Neural crest cell (in vitro differentiated cells): ENCODE results near the gene BAG1. TPM values are rescaled to one million over a fixed set of nuclear protein-coding genes. Genes with fewer than 3 reads are reported as not detected.
A peak's percentile ranks its signal among the peaks of the same experiment; 100 is the strongest.

Experiments
- DNase-seq: peaks from one replicate; pipeline ENCODE4 v3.0.0; 2021; ENCODE audit warnings: low read depth, mixed read lengths, low spot score
- H3K27ac Mint-ChIP-seq: one replicate; pipeline ENCODE4 v1.8.0; 2021; ENCODE audit warnings: mild to moderate bottlenecking, mixed read lengths; ENCODE audit not compliant: unreplicated experiment
- H3K27me3 Mint-ChIP-seq: 2 replicates; pipeline ENCODE4 v1.8.0; 2021; ENCODE audit warnings: low read depth, mild to moderate bottlenecking, mixed read lengths
- H3K36me3 Mint-ChIP-seq: 2 replicates; pipeline ENCODE4 v1.8.0; 2021; ENCODE audit warnings: low read depth, mild to moderate bottlenecking, mixed read lengths
- H3K4me1 Mint-ChIP-seq: 2 replicates; pipeline ENCODE4 v1.8.0; 2021; ENCODE audit warnings: mixed read lengths
- H3K4me3 Mint-ChIP-seq: one replicate; pipeline ENCODE4 v1.8.0; 2021; ENCODE audit warnings: mild to moderate bottlenecking, mixed read lengths
- H3K9me3 Mint-ChIP-seq: 2 replicates; pipeline ENCODE4 v1.8.0; 2021; ENCODE audit warnings: mixed read lengths
- CTCF ChIP-seq: fragments of 200-600 bp; sonication (generic); conservative IDR thresholded peaks from 2 replicates; pipeline ENCODE4 v1.5.0; 2021; ENCODE audit warnings: antibody characterized with exemption, mild to moderate bottlenecking
- long read RNA-seq: library from polyadenylated mRNA; unstranded; transcript quantifications from one replicate; pipeline ENCODE4 v2.0.0, GENCODE V29; 2020
- total RNA-seq: library from RNA; stranded (reverse); gene quantifications from 2 replicates; pipeline ENCODE4 v1.2.1, GENCODE V29; 2021

The BAG1 gene
- total RNA-seq: 97.5 and 106 TPM in 2 replicates
- long read RNA-seq, transcript BAG1-210 (7 exons, 3,786 nt): major isoform, 6 of 7 reads
- long read RNA-seq, partial matches to known transcripts: 0 of 7 reads
- long read RNA-seq, other reads (novel, unspliced or antisense): 1 of 7 reads

GRCh38 chr9:33264473-33265177, at the start of gene BAG1, which contains the start of gene CHMP5:
TSS of gene BAG1 (minus strand) at chr9:33264708.
TSS of gene CHMP5 (plus strand) at chr9:33265049. CDS start at chr9:33265079, 30 bp downstream.
- peak; percentile 99 for DNase-seq
- Mint-ChIP-seq H3K27me3 (no peaks in the 10 kb centered on the region), H3K4me3 (peak within 1 kb of the TSS; percentile 99), H3K36me3 (no peaks in the 10 kb centered on the region), H3K9me3 (no peaks in the 10 kb centered on the region), H3K4me1 (peaks cover 29% of the 10 kb centered on the region), H3K27ac (peak within 1 kb of the TSS; percentile 93)
- TF ChIP-seq CTCF: peak; percentile 44

GRCh38 chr9:33311953-33312352, 47.4 kb upstream of the BAG1 start:
- no peaks in the 10 kb centered on the region for H3K27me3 Mint-ChIP-seq
- H3K36me3 Mint-ChIP-seq: peaks cover 12% of the 10 kb centered on the region
- no peaks in the 10 kb centered on the region for H3K9me3 Mint-ChIP-seq
- no peak for DNase-seq
- H3K4me1 Mint-ChIP-seq: no peaks in the 10 kb centered on the region
- no peak overlapping the region for H3K4me3 Mint-ChIP-seq
- no peak overlapping the region for H3K27ac Mint-ChIP-seq
- TF ChIP-seq CTCF: no peak

GRCh38 chr9:33310748-33311147, 46.2 kb upstream of the BAG1 start:
- no peak for DNase-seq
- Mint-ChIP-seq H3K36me3 (peaks cover 12% of the 10 kb centered on the region), H3K4me1 (no peaks in the 10 kb centered on the region), H3K27me3 (no peaks in the 10 kb centered on the region), H3K4me3 (no peak overlapping the region), H3K27ac (no peak overlapping the region), H3K9me3 (no peaks in the 10 kb centered on the region)
- no peak for TF ChIP-seq CTCF

GRCh38 chr9:33309903-33310302, 45.4 kb upstream of the BAG1 start:
- Mint-ChIP-seq H3K36me3 (peaks cover 9% of the 10 kb centered on the region), H3K27me3 (no peaks in the 10 kb centered on the region), H3K27ac (no peak overlapping the region), H3K4me3 (no peak overlapping the region), H3K9me3 (no peaks in the 10 kb centered on the region), H3K4me1 (no peaks in the 10 kb centered on the region)
- no peak for TF ChIP-seq CTCF
- DNase-seq: no peak

GRCh38 chr9:33307067-33307466, 42.6 kb upstream of the BAG1 start:
- H3K4me1 Mint-ChIP-seq: no peaks in the 10 kb centered on the region
- no peak overlapping the region for H3K4me3 Mint-ChIP-seq
- no peaks in the 10 kb centered on the region for H3K27me3 Mint-ChIP-seq
- no peaks in the 10 kb centered on the region for H3K9me3 Mint-ChIP-seq
- DNase-seq: no peak
- peaks cover 7% of the 10 kb centered on the region for H3K36me3 Mint-ChIP-seq
- H3K27ac Mint-ChIP-seq: no peak overlapping the region
- no peak for TF ChIP-seq CTCF
